PFSK-1 (cell line): Measurements from ENCODE around the gene EYA2.

Experiments
- FOXP2 ChIP-seq: optimal IDR thresholded peaks from 2 replicates; pipeline ENCODE3; 2011; ENCODE audit warnings: borderline replicate concordance, control low read depth, inconsistent platforms; ENCODE audit not compliant: insufficient read depth; ENCODE audit errors: extremely low read length, extremely low read depth
- POLR2AphosphoS5 ChIP-seq: IDR thresholded peaks from 2 replicates; pipeline ENCODE4 v1.6.1; 2012; ENCODE audit warnings: low read depth, mild to moderate bottlenecking, control low read depth, low read length, moderate library complexity
- REST ChIP-seq, 2 experiments: IDR thresholded peaks; 2 replicates each; pipeline versions ENCODE4 v1.6.1 to v1.8.0; 2011 to 2012; ENCODE audit warnings: low read depth in 2 of 2, low read length in 2 of 2, control low read depth in 1 of 2, inconsistent platforms in 1 of 2, mild to moderate bottlenecking in 1 of 2, moderate library complexity in 1 of 2; ENCODE audit not compliant: insufficient read depth in 1 of 2
- SIN3A ChIP-seq: IDR thresholded peaks from 2 replicates; pipeline ENCODE4 v1.6.1; 2012; ENCODE audit warnings: mild to moderate bottlenecking, low read length, moderate library complexity, borderline replicate concordance; ENCODE audit not compliant: insufficient read depth
- TAF1 ChIP-seq: IDR thresholded peaks from 2 replicates; pipeline ENCODE4 v1.6.1; 2012; ENCODE audit warnings: low read length, control low read depth, borderline replicate concordance; ENCODE audit not compliant: insufficient read depth

GRCh38 chr20:46899621-46900020 lies 5.0 kb downstream of the EYA2 start:
- TF ChIP-seq POLR2AphosphoS5 (no peak), SIN3A (no peak), REST (IDR thresholded peaks at IDR 0.05; ENCODE audit: insufficient read depth in 1 of 2, low read depth in 2 of 2, low read length in 2 of 2) (no peak), TAF1 (no peak), FOXP2 (no peak)
